K562 (cell line): Measurements from ENCODE around the gene ADM5. TPM values are rescaled to one million over a fixed set of nuclear protein-coding genes. Genes with fewer than 3 reads are reported as not detected.

Source experiments
- ATAC-seq: fragments of 200-7000 bp; cut with Tn5 transposase; 3 replicates; pipeline ENCODE4 v1.9.1; 2020; ENCODE audit warnings: moderate library complexity
- BruUV-seq: library from RNA; stranded (reverse); fragments of 400-500 nt; replicated peaks from 2 replicates; lab custom pipeline; 2021; lab: Mats Ljungman, UMichigan
- CTCF ChIA-PET: fragments of 300-600 bp; formaldehyde crosslinking; extraction: SDS; loops from one replicate; lab custom pipeline; 2021; ENCODE audit warnings: low intra/inter-chr PET ratio; lab: Yijun Ruan, JAX
- POLR2A ChIA-PET: fragments of 300-600, 350-650 bp; sonication (Branson Sonifier 250); formaldehyde crosslinking; extraction: SDS; loops from one replicate; lab custom pipeline; 2021; ENCODE audit warnings: antibody characterized with exemption, inconsistent platforms; lab: Yijun Ruan, JAX
- DNase-seq, 4 experiments: peaks; one replicate each; pipeline versions ENCODE4 v3.0.0 to v3.0.0-alpha.2; 2011 to 2018; ENCODE audit warnings: low spot score in 3 of 4, mixed read lengths in 3 of 4; ENCODE audit errors: extremely low read depth in 1 of 4
- FAIRE-seq: peaks from 2 replicates; lab custom pipeline; 2011; peaks lifted over from hg19 to GRCh38; lab: Jason Lieb, UNC
- H2AFZ ChIP-seq: 2 replicates; pipeline ENCODE4 v1.6.0; 2011; ENCODE audit warnings: low read depth, low read length, control low read depth, inconsistent platforms
- H3K27ac ChIP-seq: fragments of 200-600 bp; 3 replicates; pipeline ENCODE4 v1.8.0; 2011; ENCODE audit warnings: low read depth, mild to moderate bottlenecking, control low read depth, inconsistent platforms, low read length, moderate library complexity, mixed read lengths; ENCODE audit errors: extremely low read depth
- H3K27me3 ChIP-seq, 2 experiments: fragments of 300-600 bp in 1 of 2; 2 replicates in 1 of 2; 3 replicates in 1 of 2; pipeline versions ENCODE4 v1.6.0 to v1.8.0; 2011; ENCODE audit warnings: inconsistent platforms in 2 of 2, low read length in 2 of 2, mild to moderate bottlenecking in 1 of 2, mixed read lengths in 1 of 2, moderate library complexity in 1 of 2; ENCODE audit not compliant: control insufficient read depth in 2 of 2, insufficient read depth in 2 of 2
- H3K36me3 ChIP-seq: fragments of 300-600 bp; 3 replicates; pipeline ENCODE4 v1.8.0; 2011; ENCODE audit warnings: mild to moderate bottlenecking, low read length, inconsistent platforms; ENCODE audit not compliant: control insufficient read depth, insufficient read depth
- H3K4me1 ChIP-seq, 2 experiments: fragments of 200-600 bp in 1 of 2; replicated peaks in 1 of 2; 2 replicates in 1 of 2; 3 replicates in 1 of 2; pipeline versions ENCODE4 v1.5.1 to v1.8.0; 2011; ENCODE audit warnings: inconsistent platforms in 2 of 2, low read length in 2 of 2, mild to moderate bottlenecking in 1 of 2, mixed read lengths in 1 of 2, moderate library complexity in 1 of 2; ENCODE audit not compliant: control insufficient read depth in 2 of 2, insufficient read depth in 2 of 2
- H3K4me2 ChIP-seq: 2 replicates; pipeline ENCODE4 v1.6.1; 2011; ENCODE audit warnings: low read length, control low read depth, inconsistent platforms, mixed read lengths; ENCODE audit not compliant: insufficient read depth
- H3K4me3 ChIP-seq: fragments of 200-600 bp; sonication (generic), shearing (Covaris generic); 2 replicates; pipeline ENCODE4 v1.5.1; 2016; ENCODE audit warnings: control low read depth, inconsistent platforms
- H3K79me2 ChIP-seq: fragments of 200-600 bp; 3 replicates; pipeline ENCODE4 v1.8.0; 2011; ENCODE audit warnings: low read length, inconsistent platforms; ENCODE audit not compliant: control insufficient read depth, insufficient read depth
- H3K9ac ChIP-seq, 2 experiments: 2 replicates each; pipeline versions ENCODE4 v1.6.0 to v1.6.1; 2011; ENCODE audit warnings: low read depth in 2 of 2, low read length in 2 of 2, control low read depth in 1 of 2, inconsistent platforms in 1 of 2, mild to moderate bottlenecking in 1 of 2, mixed read lengths in 1 of 2; ENCODE audit not compliant: insufficient read depth in 1 of 2
- H3K9me1 ChIP-seq: one replicate; pipeline ENCODE4 v1.6.0; 2011; ENCODE audit warnings: inconsistent platforms, mild to moderate bottlenecking, low read length, moderate library complexity; ENCODE audit not compliant: control insufficient read depth, insufficient read depth
- H3K9me3 ChIP-seq: replicated peaks from 2 replicates; pipeline ENCODE4 v1.5.1; 2011; ENCODE audit warnings: low read depth, low read length, inconsistent platforms; ENCODE audit not compliant: control insufficient read depth, insufficient read depth
- H4K20me1 ChIP-seq: replicated peaks from 2 replicates; pipeline ENCODE4 v1.6.1; 2011; ENCODE audit warnings: low read length, inconsistent platforms, mixed read lengths; ENCODE audit not compliant: control insufficient read depth, insufficient read depth
- FOXK1 ChIP-seq: sonication (generic); formaldehyde crosslinking; IDR thresholded peaks from 2 replicates; pipeline ENCODE4 v1.8.0; 2022; ENCODE audit warnings: missing genetic modification reagents, mild to moderate bottlenecking, borderline replicate concordance
- POLR2G ChIP-seq: fragments of 200-400 bp; formaldehyde crosslinking; IDR thresholded peaks from 2 replicates; pipeline ENCODE4 v1.6.1; 2017; ENCODE audit warnings: low read depth, mild to moderate bottlenecking, antibody characterized with exemption, low read length, moderate library complexity
- RBFOX2 ChIP-seq: fragments of 200-400 bp; formaldehyde crosslinking; IDR thresholded peaks from 2 replicates; pipeline ENCODE4 v1.6.1; 2017; ENCODE audit warnings: low read depth, mild to moderate bottlenecking, low read length, moderate library complexity
- WGBS: fragments of 100-300 bp; shearing (Covaris generic); methylation state at CpG from one replicate; pipeline ENCODE4 v1.1.6; 2016; ENCODE audit warnings: low coverage, mixed read lengths; ENCODE audit not compliant: insufficient coverage; ENCODE audit errors: missing lambda C conversion rate; 5-methylcytosine and 5-hydroxymethylcytosine counted together
- in situ Hi-C: fragments of 300-500 bp; cut with MboI; formaldehyde crosslinking; loops from 4 replicates; pipeline ENCODE4 v1.15.0; 2018; ENCODE audit warnings: inconsistent platforms, mixed read lengths
- intact Hi-C: fragments of 100-400 bp; cut with micrococcal nuclease; formaldehyde crosslinking; loops from 2 replicates; pipeline ENCODE4 v1.14.2; 2022
- polyA plus RNA-seq, 8 experiments: library from polyadenylated mRNA; depleted of rRNA in 4 of 8; stranded (reverse) in 5 of 8; unstranded in 3 of 8; fragments of >200 nt; fragmentation: Nextera tagmentation in 2 of 8; fragmentation: Illumina TruSeq in 1 of 8; extraction: Ambion mirVana in 2 of 8; extraction: Trizol in 1 of 8; gene quantifications; 2 replicates each; pipeline versions ENCODE4 v1.2.1 to v1.2.3, GENCODE V29; 2011 to 2014; ENCODE audit warnings: inconsistent platforms in 1 of 8, missing spikeins in 1 of 8
- total RNA-seq, 7 experiments: library from RNA; depleted of rRNA in 6 of 7; stranded (reverse); fragments of >200 nt in 6 of 7; fragmentation: Illumina TruSeq in 2 of 7; extraction: Trizol in 2 of 7; gene quantifications; 2 replicates each; pipeline versions ENCODE4 v1.2.1 to v1.2.3, GENCODE V29; 2011 to 2021; ENCODE audit warnings: low replicate concordance in 1 of 7
- TF ChIP-seq, protein P1 (sequence below): fragments of 450-650 bp; conservative IDR thresholded peaks from 2 replicates; pipeline ENCODE4 v1.6.1; 2016; ENCODE audit warnings: missing genetic modification characterization, low read depth, mild to moderate bottlenecking, missing compliant biosample characterization, moderate library complexity

The ADM5 gene
- total and polyA plus RNA-seq, 9 of the 15 experiments (the other 6 are each of a cell fraction or from before 2014, with no cell fraction given): 0.13 to 8.4 (median 2.0) TPM; not detected in 1

DNA sequence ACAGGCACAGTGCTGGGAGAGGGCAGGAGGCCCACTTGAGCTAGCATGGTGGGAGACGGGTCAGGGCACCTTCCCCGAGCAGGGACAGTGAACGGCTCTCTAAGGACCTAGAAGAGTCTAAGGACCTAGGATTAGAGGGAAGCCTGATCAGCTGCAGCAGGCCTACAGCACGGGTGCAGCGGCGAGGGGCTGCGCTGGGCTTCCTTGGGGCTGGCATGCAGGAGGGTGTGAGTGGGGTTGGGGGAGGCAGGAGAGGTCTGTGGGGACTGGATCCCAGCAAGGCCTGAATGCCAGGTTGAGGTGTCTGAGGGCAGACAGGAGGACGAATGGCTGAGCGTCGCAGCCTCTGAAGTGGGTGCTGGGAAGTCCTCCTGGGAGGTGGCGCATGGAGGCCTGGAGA lies 43.8 kb upstream of the ADM5 start:
- H4K20me1 ChIP-seq: no peaks in the 10 kb centered on the region
- no peak overlapping the region for H3K4me3 ChIP-seq
- no peak for ATAC-seq
- 93% methylated on average over 10 of the region's 11 CpGs for WGBS
- POLR2A ChIA-PET: interaction anchor here (1.1 to 1.2 kb wide), 2 partner anchors 13 to 27 kb away, joined by 3 read pairs; no protein-coding TSS in a partner anchor
- no TSS peak for BruUV-seq
- peak; percentile 46 for TF ChIP-seq POLR2G
- 0 out of 2 replicates have a peak, but pooled peaks have one; percentile 29 for TF ChIP-seq RBFOX2
- TF ChIP-seq, protein P1, sequence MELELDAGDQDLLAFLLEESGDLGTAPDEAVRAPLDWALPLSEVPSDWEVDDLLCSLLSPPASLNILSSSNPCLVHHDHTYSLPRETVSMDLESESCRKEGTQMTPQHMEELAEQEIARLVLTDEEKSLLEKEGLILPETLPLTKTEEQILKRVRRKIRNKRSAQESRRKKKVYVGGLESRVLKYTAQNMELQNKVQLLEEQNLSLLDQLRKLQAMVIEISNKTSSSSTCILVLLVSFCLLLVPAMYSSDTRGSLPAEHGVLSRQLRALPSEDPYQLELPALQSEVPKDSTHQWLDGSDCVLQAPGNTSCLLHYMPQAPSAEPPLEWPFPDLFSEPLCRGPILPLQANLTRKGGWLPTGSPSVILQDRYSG: no peak
- peaks cover 48% of the 10 kb centered on the region for H3K79me2 ChIP-seq
- in situ Hi-C loops: no loop called here
- H2AFZ ChIP-seq: no peak overlapping the region
- intact Hi-C loops: no loop called here
- H3K27me3 ChIP-seq: no peaks in the 10 kb centered on the region
- peaks cover 17 to 30% of the 10 kb centered on the region in 2 experiments; a peak in 4 of 5 replicates for H3K4me1 ChIP-seq
- DNase-seq: no peak
- no peak for FAIRE-seq
- CTCF ChIA-PET: no interaction called here
- H3K4me2 ChIP-seq: no peak overlapping the region
- H3K36me3 ChIP-seq: peaks cover 63% of the 10 kb centered on the region; the same call in 2 of the 3 replicates
- H3K27ac ChIP-seq: no peak overlapping the region
- H3K9me3 ChIP-seq: no peaks in the 10 kb centered on the region
- H3K9me1 ChIP-seq: no peaks in the 10 kb centered on the region
- H3K9ac ChIP-seq: peak overlapping the region in 1 of 2 experiments; percentile 80; a peak in 2 of 4 replicates

DNA sequence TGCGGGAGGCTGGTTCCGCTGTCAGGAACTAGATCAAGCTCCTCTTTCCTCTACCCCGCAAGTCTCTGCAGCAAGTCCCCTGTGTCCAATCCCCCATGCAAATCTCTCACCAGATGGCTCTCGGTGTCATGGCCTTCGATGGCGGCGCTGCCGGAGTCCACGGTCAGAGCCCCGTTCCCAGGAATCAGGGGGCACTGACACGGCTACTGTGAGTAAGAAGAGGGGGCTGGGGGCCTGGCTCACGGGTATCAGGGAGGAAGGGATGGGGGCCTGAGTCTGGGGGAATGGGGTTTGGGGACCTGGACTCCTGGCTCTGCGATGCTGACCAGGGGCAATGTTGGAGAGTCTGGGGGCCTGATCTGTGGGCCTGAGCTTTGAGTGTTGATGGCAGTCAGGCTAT lies 43.4 kb upstream of the ADM5 start:
- H3K9me1 ChIP-seq: no peaks in the 10 kb centered on the region
- no peak for FAIRE-seq
- H3K4me3 ChIP-seq: no peak overlapping the region
- intact Hi-C loops (no loop called here), in situ Hi-C loops (no loop called here)
- CTCF ChIA-PET: no interaction called here
- peaks cover 66% of the 10 kb centered on the region; the same call in 2 of the 3 replicates for H3K36me3 ChIP-seq
- no TSS peak for BruUV-seq
- no peak overlapping the region for H3K27ac ChIP-seq
- H4K20me1 ChIP-seq: no peaks in the 10 kb centered on the region
- H2AFZ ChIP-seq: no peak overlapping the region
- no peak for ATAC-seq
- H3K4me1 ChIP-seq: peaks cover 17 to 26% of the 10 kb centered on the region in 2 experiments; a peak in 4 of 5 replicates
- DNase-seq: no peak
- H3K27me3 ChIP-seq: no peaks in the 10 kb centered on the region
- H3K9ac ChIP-seq: peak overlapping the region in 1 of 2 experiments; percentile 80; a peak in 1 of 4 replicates
- POLR2A ChIA-PET: interaction anchor here (1.1 kb wide), 1 partner anchor 12 kb away, joined by 3 read pairs; no protein-coding TSS in a partner anchor
- H3K4me2 ChIP-seq: no peak overlapping the region
- WGBS: 94% methylated on average over 13 of the region's 13 CpGs
- H3K79me2 ChIP-seq: peaks cover 45% of the 10 kb centered on the region
- no peak for TF ChIP-seq FOXK1 (CRISPR knock-in tag)
- 0 out of 2 replicates have a peak, but pooled peaks have one; percentile 3 for TF ChIP-seq RBFOX2
- no peaks in the 10 kb centered on the region for H3K9me3 ChIP-seq
